Adrenal gland (tissue), 12 donors: ENCODE measurements around the gene CHST11. TPM values are rescaled to one million over a fixed set of nuclear protein-coding genes. Genes with fewer than 3 reads are reported as not detected.

ENCODE experiments used
- DNase-seq, 7 donors: peaks; one replicate each; pipeline ENCODE4 v3.0.0-alpha.2; 2019 to 2020
- H3K27ac ChIP-seq, 5 donors: fragments of 200-600 bp; sonication (generic) in 4 of 5; 1 replicate in 3 of 5; 2 replicates in 2 of 5; pipeline versions ENCODE4 v1.5.1 to v1.8.0; 2016 to 2020; ENCODE audit warnings: mild to moderate bottlenecking in 1 of 5
- H3K27me3 ChIP-seq: fragments of 200-600 bp; 2 replicates; pipeline ENCODE4 v1.8.0; 2021
- H3K36me3 ChIP-seq, 2 donors: fragments of 200-600 bp; replicated peaks in 1 of 2; 1 replicate in 1 of 2; 2 replicates in 1 of 2; pipeline versions ENCODE4 v1.5.1 to v1.8.0; 2018 to 2022
- H3K4me1 ChIP-seq, 2 donors: fragments of 200-600 bp; replicated peaks in 1 of 2; 1 replicate in 1 of 2; 2 replicates in 1 of 2; pipeline versions ENCODE4 v1.5.1 to v1.8.0; 2018 to 2021
- H3K4me3 ChIP-seq, 4 donors: fragments of 200-600 bp; sonication (generic) in 3 of 4; one replicate each; pipeline ENCODE4 v1.5.1; 2016 to 2018
- H3K9me3 ChIP-seq, 3 donors: fragments of 200-600 bp; sonication (generic) in 1 of 3; replicated peaks in 1 of 3; 1 replicate in 2 of 3; 2 replicates in 1 of 3; pipeline versions ENCODE4 v1.5.1 to v1.8.0; 2016 to 2021
- POLR2A ChIP-seq, 2 donors: fragments of 450-650 bp; IDR thresholded peaks; one replicate each; pipeline ENCODE4 v1.6.1; 2017; ENCODE audit warnings: antibody characterized with exemption in 2 of 2, mild to moderate bottlenecking in 2 of 2, moderate library complexity in 1 of 2
- WGBS, 4 donors: extraction: QIAGEN DNeasy Blood & Tissue Kit in 2 of 4; methylation state at CpG; one replicate each; pipeline versions ENCODE4 v1.1.5 to v1.1.7; 2013 to 2017; 5-methylcytosine and 5-hydroxymethylcytosine counted together
- intact Hi-C, 2 donors: fragments of 100-400 bp; cut with DNase I; formaldehyde crosslinking; loops; one replicate each; pipeline versions ENCODE4 v1.14.1 to v1.15.0; 2022 to 2023
- polyA plus RNA-seq, 3 donors: library from polyadenylated mRNA; stranded (reverse); fragments of 200-250 nt in 2 of 3; fragments of 350-450 nt in 1 of 3; fragmentation: Illumina TruSeq in 1 of 3; extraction: RNeasy Lipid Tissue Mini Kit (QIAGEN cat#74804) in 1 of 3; gene quantifications; one replicate each; pipeline ENCODE4 v1.2.3, GENCODE V29; 2013 to 2014
- total RNA-seq, 9 donors: library from RNA; depleted of rRNA in 4 of 9; stranded (reverse); fragments of >200 nt in 4 of 9; fragments of 120-200 nt in 1 of 9; fragmentation: NEBNext Ultra II Directional in 1 of 9; extraction: Animal tissue kit (Norgen Biotek cat#: 25700) in 1 of 9; gene quantifications; one replicate each; pipeline versions ENCODE4 v1.1.0 to v1.2.4, GENCODE V29; 2013 to 2023
- TF ChIP-seq, protein P1 (sequence below), 6 experiments: fragments of 450-650 bp in 4 of 6; fragments of 200-600 bp in 2 of 6; sonication (generic) in 1 of 6; IDR thresholded peaks; 1 replicate in 5 of 6; 2 replicates in 1 of 6; pipeline versions ENCODE4 v1.5.1 to v1.8.0; 2016 to 2021; ENCODE audit warnings: antibody characterized with exemption in 6 of 6, mild to moderate bottlenecking in 2 of 6, moderate library complexity in 1 of 6
- donor health status: healthy with polysubstance abuse.
- donor health status: Bipolar disorder and iron deficiency.
- donor health status: DM: yes; HTN: yes; CAD: no.
- donor health status: DM: no; HTN: no; CAD: no.
- donor health status: DM: no; HTN: no; CAD: no.
- donor health status: DM: yes; HTN: yes; CAD: no.

Gene CHST11
- total and polyA plus RNA-seq, 12 donors, result 6.2 to 95.1 (median 29.8) TPM

DNA sequence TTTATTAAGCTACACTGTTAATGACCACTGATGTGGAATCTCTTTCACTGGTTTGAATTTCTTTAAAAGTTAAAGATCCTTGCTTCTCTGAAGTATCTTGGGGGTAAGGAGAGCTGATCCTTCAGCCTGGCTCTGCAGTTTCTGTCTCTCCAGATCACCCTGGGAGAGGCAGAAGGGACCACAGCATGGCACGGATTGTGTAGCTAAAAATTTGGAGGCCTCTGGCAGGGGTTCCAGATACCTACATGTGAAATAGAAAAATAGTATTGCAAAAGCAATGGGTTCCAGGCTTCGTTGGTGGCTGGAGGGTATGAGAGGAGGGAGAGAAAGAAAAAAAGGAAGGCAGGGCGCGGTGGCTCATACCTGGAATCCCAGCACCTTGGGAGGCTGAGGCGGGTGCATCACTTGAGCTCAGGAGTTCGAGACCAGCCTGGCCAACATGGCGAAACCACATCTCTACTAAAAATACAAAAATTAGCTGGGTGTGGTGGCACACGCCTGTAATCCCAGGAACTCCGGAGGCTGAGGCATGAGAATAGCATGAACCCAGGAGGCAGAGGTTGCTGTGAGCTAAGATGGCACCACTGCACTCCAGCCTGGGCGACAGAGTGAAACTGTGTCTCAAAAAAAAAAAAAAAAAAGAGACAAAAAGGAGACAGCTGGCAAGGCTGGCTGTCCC is 3.4 kb downstream of the CHST11 start:
- TF ChIP-seq, protein P1, sequence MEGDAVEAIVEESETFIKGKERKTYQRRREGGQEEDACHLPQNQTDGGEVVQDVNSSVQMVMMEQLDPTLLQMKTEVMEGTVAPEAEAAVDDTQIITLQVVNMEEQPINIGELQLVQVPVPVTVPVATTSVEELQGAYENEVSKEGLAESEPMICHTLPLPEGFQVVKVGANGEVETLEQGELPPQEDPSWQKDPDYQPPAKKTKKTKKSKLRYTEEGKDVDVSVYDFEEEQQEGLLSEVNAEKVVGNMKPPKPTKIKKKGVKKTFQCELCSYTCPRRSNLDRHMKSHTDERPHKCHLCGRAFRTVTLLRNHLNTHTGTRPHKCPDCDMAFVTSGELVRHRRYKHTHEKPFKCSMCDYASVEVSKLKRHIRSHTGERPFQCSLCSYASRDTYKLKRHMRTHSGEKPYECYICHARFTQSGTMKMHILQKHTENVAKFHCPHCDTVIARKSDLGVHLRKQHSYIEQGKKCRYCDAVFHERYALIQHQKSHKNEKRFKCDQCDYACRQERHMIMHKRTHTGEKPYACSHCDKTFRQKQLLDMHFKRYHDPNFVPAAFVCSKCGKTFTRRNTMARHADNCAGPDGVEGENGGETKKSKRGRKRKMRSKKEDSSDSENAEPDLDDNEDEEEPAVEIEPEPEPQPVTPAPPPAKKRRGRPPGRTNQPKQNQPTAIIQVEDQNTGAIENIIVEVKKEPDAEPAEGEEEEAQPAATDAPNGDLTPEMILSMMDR (IDR thresholded peaks at IDR 0.05), result no peak
- no peak for TF ChIP-seq POLR2A (IDR thresholded peaks at IDR 0.05)
- Histone ChIP-seq H3K27me3 (no peaks in the 10 kb centered on the region), H3K9me3 (no peaks in the 10 kb centered on the region), H3K36me3 (no peaks in the 10 kb centered on the region), H3K4me3 (peak overlapping the region in 1 of 4 donors; percentile 89), H3K4me1 (peaks cover 9 to 60% of the 10 kb centered on the region in 2 donors), H3K27ac (peak overlapping the region in 2 of 5 donors; percentile 36 to 92)
- DNase-seq, result no peak
- 65 to 80% (median 68%) methylated on average over 9 to 10 of the region's 10 CpGs for WGBS, 4 donors
- intact Hi-C loops, result loop anchor here in 1 of 2 donors (10.0 kb wide), 1 partner anchor 195 kb away; no protein-coding TSS in a partner anchor

DNA sequence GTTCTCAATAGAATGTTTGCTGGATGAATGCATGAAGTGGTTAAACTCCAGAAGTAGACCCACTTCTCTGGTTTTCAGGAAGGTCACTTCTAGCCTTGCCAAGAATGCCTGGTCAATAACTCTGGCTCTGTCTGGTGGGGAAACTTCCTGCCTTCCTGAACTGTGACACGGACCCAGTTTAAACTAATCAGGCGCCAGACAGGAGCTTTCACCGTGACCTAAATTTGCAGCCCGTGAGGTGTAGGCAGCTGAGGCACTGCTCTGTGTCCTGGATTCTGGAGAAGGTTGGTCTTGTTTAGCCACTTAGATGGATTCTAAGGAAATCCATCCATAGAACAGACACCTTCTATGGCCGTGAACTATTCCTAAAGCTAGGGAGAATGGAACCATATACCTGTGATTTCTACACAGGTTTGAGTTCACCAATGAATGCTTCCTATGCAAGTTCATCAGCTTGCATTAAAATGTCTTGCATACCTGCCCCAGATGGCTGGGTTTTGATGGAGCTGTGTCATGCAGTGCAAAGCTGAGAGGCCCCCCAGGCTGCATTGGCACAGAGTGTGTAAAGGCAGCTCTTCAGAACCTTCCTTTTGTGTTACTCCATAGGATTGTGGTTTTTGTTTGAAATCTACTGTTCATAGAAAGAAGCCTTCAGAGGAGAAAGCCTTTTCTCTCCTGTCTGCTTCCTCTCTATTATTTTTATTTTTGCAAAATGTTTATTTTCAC is 4.4 kb downstream of the CHST11 start:
- no peak for TF ChIP-seq POLR2A (IDR thresholded peaks at IDR 0.05)
- TF ChIP-seq, protein P1 (IDR thresholded peaks at IDR 0.05), result no peak
- H3K27me3 ChIP-seq, result no peaks in the 10 kb centered on the region
- no peaks in the 10 kb centered on the region for H3K36me3 ChIP-seq
- no peak for DNase-seq
- WGBS, 4 donors, result 46 to 60% (median 57%) methylated on average over 4 to 5 of the region's 5 CpGs
- H3K9me3 ChIP-seq, result no peaks in the 10 kb centered on the region
- H3K27ac ChIP-seq, result peak overlapping the region in 1 of 5 donors; percentile 48
- H3K4me1 ChIP-seq, result peaks cover 11 to 57% of the 10 kb centered on the region in 2 donors
- intact Hi-C loops, result loop anchor here in 1 of 2 donors (10.0 kb wide), 1 partner anchor 194 kb away; no protein-coding TSS in a partner anchor
- no peak overlapping the region for H3K4me3 ChIP-seq

DNA sequence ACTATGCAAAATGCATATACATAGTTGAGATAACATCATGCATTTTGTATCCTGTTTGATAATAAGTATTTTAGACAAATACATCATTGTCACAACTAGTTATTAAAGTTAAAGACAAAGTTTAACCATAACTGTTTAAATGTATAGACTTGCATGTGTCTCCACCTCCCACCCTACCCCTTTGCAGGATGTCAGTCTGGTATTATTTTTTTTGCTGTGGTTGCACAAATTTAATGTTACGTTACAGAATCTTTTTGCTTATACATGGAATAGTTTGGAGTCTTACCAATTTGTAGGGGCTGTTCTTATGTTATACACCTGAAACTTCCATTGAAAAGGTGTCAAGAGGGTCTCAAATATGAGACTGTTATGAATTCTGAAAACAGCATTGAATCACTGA is 5.6 kb downstream of the CHST11 start:
- no peak overlapping the region for H3K4me3 ChIP-seq
- no peak for DNase-seq
- H3K9me3 ChIP-seq, result no peaks in the 10 kb centered on the region
- TF ChIP-seq POLR2A (IDR thresholded peaks at IDR 0.05), result no peak
- H3K4me1 ChIP-seq, result peaks cover 11 to 57% of the 10 kb centered on the region in 2 donors
- WGBS, 4 donors, result 73 to 82% (median 79%) methylated on average over 1 of the region's 1 CpG
- peak overlapping the region in 2 of 5 donors; percentile 18 to 62 for H3K27ac ChIP-seq
- H3K27me3 ChIP-seq, result no peaks in the 10 kb centered on the region
- intact Hi-C loops, result loop anchor here in 1 of 2 donors (10.0 kb wide), 1 partner anchor 192 kb away; no protein-coding TSS in a partner anchor
- no peaks in the 10 kb centered on the region for H3K36me3 ChIP-seq

DNA sequence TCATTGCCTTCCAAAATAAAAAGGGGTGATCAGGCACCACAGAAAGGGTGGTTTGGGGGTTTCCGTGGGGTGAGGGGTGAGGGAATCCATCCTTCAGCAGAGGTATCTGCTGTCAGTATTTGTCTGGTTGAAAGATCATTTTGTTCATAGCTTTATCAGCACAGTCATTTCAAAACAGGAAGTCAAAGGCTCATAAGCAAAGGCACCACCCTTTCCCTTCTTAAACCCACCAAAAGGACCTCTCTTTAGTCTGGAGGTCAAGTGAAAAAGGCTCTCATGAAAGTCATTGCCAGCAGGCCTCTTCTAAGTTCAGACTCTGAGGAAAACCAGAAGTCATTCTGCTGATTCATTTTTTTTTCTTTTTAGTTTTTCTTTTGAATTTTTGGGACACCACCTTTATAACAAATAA is 6.2 kb downstream of the CHST11 start:
- Histone ChIP-seq H3K27ac (peak overlapping the region in 2 of 5 donors; percentile 18 to 62), H3K27me3 (no peaks in the 10 kb centered on the region), H3K4me3 (no peak overlapping the region), H3K4me1 (peaks cover 11 to 62% of the 10 kb centered on the region in 2 donors), H3K9me3 (no peaks in the 10 kb centered on the region), H3K36me3 (no peaks in the 10 kb centered on the region)
- TF ChIP-seq, protein P1 (IDR thresholded peaks at IDR 0.05), result no peak
- TF ChIP-seq POLR2A (IDR thresholded peaks at IDR 0.05), result no peak
- whole genome bisulfite sequencing, 4 donors, result 58 to 82% (median 70%) methylated on average over 1 of the region's 1 CpG
- intact Hi-C loops, result loop anchor here in 1 of 2 donors (10.0 kb wide), 1 partner anchor 192 kb away; no protein-coding TSS in a partner anchor
- DNase-seq, result no peak
